H9 (cell line): ENCODE measurements around the gene MRPL2. TPM values are rescaled to one million over a fixed set of nuclear protein-coding genes. Genes with fewer than 3 reads are reported as not detected.

Source experiments
- DNase-seq: peaks from one replicate; pipeline ENCODE4 v3.0.0-alpha.2; 2017
- H2AFZ ChIP-seq: one replicate; pipeline ENCODE4 v1.6.1; 2013; ENCODE audit warnings: mild to moderate bottlenecking, low read length, control low read depth, moderate library complexity
- H2AK5ac ChIP-seq: 2 replicates; pipeline ENCODE4 v1.6.1; 2013; ENCODE audit warnings: low read length, control low read depth, mixed read lengths; ENCODE audit not compliant: insufficient read length
- H2BK120ac ChIP-seq: one replicate; pipeline ENCODE4 v1.6.1; 2013; ENCODE audit warnings: low read depth, mild to moderate bottlenecking, low read length, control low read depth, inconsistent platforms; ENCODE audit not compliant: poor library complexity, severe bottlenecking
- H2BK12ac ChIP-seq: 2 replicates; pipeline ENCODE4 v1.6.1; 2013; ENCODE audit warnings: low read length, control low read depth, mixed read lengths, low read depth; ENCODE audit not compliant: insufficient read length
- H2BK15ac ChIP-seq: 2 replicates; pipeline ENCODE4 v1.6.1; 2013; ENCODE audit warnings: low read depth, low read length, control low read depth
- H2BK20ac ChIP-seq: one replicate; pipeline ENCODE4 v1.6.1; 2013; ENCODE audit warnings: low read depth, mild to moderate bottlenecking, low read length, control low read depth, inconsistent platforms; ENCODE audit not compliant: poor library complexity, severe bottlenecking
- H2BK5ac ChIP-seq: 2 replicates; pipeline ENCODE4 v1.6.1; 2013; ENCODE audit warnings: low read length, control low read depth, mixed read lengths; ENCODE audit not compliant: insufficient read length
- H3K14ac ChIP-seq: 2 replicates; pipeline ENCODE4 v1.6.1; 2013; ENCODE audit warnings: low read length, control low read depth; ENCODE audit not compliant: insufficient read depth
- H3K18ac ChIP-seq: 2 replicates; pipeline ENCODE4 v1.6.1; 2013; ENCODE audit warnings: low read depth, mild to moderate bottlenecking, mixed read lengths, low read length, control low read depth; ENCODE audit not compliant: insufficient read length
- H3K23ac ChIP-seq: 2 replicates; pipeline ENCODE4 v1.6.1; 2013; ENCODE audit warnings: low read length, control low read depth, mixed read lengths, low read depth; ENCODE audit not compliant: insufficient read length
- H3K23me2 ChIP-seq: 2 replicates; pipeline ENCODE4 v1.6.1; 2013; ENCODE audit warnings: low read depth, mild to moderate bottlenecking, mixed read lengths, low read length, control low read depth; ENCODE audit not compliant: insufficient read length, poor library complexity, severe bottlenecking
- H3K27ac ChIP-seq: 2 replicates; pipeline ENCODE4 v1.5.1; 2013; ENCODE audit warnings: low read length, control low read depth, mixed read lengths, low read depth; ENCODE audit not compliant: insufficient read length
- H3K27me3 ChIP-seq: 2 replicates; pipeline ENCODE4 v1.6.1; 2013; ENCODE audit warnings: low read length, control low read depth, inconsistent platforms; ENCODE audit not compliant: insufficient read depth
- H3K4ac ChIP-seq: 2 replicates; pipeline ENCODE4 v1.6.1; 2013; ENCODE audit warnings: low read depth, mild to moderate bottlenecking, control low read depth, inconsistent platforms, low read length, moderate library complexity
- H3K4me1 ChIP-seq: 2 replicates; pipeline ENCODE4 v1.6.1; 2013; ENCODE audit warnings: low read length, control low read depth, inconsistent platforms; ENCODE audit not compliant: insufficient read depth
- H3K4me2 ChIP-seq: 2 replicates; pipeline ENCODE4 v1.6.1; 2013; ENCODE audit warnings: low read length, control low read depth, mixed read lengths; ENCODE audit not compliant: insufficient read length, insufficient read depth
- H3K56ac ChIP-seq: 2 replicates; pipeline ENCODE4 v1.6.1; 2013; ENCODE audit warnings: low read depth, mild to moderate bottlenecking, mixed read lengths, low read length, control low read depth; ENCODE audit not compliant: insufficient read length
- H3K79me1 ChIP-seq: 2 replicates; pipeline ENCODE4 v1.6.1; 2013; ENCODE audit warnings: low read depth, mild to moderate bottlenecking, moderate library complexity, low read length, control low read depth, inconsistent platforms; ENCODE audit not compliant: insufficient read depth, poor library complexity, severe bottlenecking
- H3K79me2 ChIP-seq: 2 replicates; pipeline ENCODE4 v1.6.1; 2013; ENCODE audit warnings: low read length, control low read depth, inconsistent platforms; ENCODE audit not compliant: insufficient read depth
- H3K9ac ChIP-seq: 2 replicates; pipeline ENCODE4 v1.6.1; 2013; ENCODE audit warnings: low read length, control low read depth, mixed read lengths; ENCODE audit not compliant: insufficient read length; ENCODE audit errors: extremely low read depth
- H3K9me3 ChIP-seq: one replicate; pipeline ENCODE4 v1.6.1; 2013; ENCODE audit warnings: low read depth, low read length, inconsistent platforms; ENCODE audit not compliant: control insufficient read depth
- H3T11ph ChIP-seq: one replicate; pipeline ENCODE4 v1.6.1; 2013; ENCODE audit warnings: mild to moderate bottlenecking, low read length, control low read depth, inconsistent platforms
- H4K20me1 ChIP-seq: one replicate; pipeline ENCODE4 v1.6.1; 2013; ENCODE audit not compliant: control insufficient read depth, insufficient read length, insufficient read depth
- H4K5ac ChIP-seq: 2 replicates; pipeline ENCODE4 v1.6.1; 2013; ENCODE audit warnings: low read depth, mild to moderate bottlenecking, mixed read lengths, low read length, control low read depth; ENCODE audit not compliant: insufficient read length
- H4K8ac ChIP-seq: replicated peaks from 2 replicates; pipeline ENCODE4 v1.6.1; 2013; ENCODE audit warnings: low read length, control low read depth, mixed read lengths, low read depth; ENCODE audit not compliant: insufficient read length
- H4K91ac ChIP-seq: 2 replicates; pipeline ENCODE4 v1.6.1; 2013; ENCODE audit warnings: low read depth, mild to moderate bottlenecking, moderate library complexity, mixed read lengths, low read length, control low read depth; ENCODE audit not compliant: insufficient read length
- H3K27ac Mint-ChIP-seq, 3 experiments: 2 replicates in 2 of 3; 3 replicates in 1 of 3; pipeline ENCODE4 v1.8.0; 2020 to 2021; ENCODE audit warnings: mixed read lengths in 3 of 3, mild to moderate bottlenecking in 1 of 3, moderate library complexity in 1 of 3
- H3K27me3 Mint-ChIP-seq: 2 replicates; pipeline ENCODE4 v1.8.0; 2021; ENCODE audit warnings: low read depth, mild to moderate bottlenecking, moderate library complexity, mixed read lengths
- H3K36me3 Mint-ChIP-seq, 3 experiments: 2 replicates in 2 of 3; 3 replicates in 1 of 3; pipeline ENCODE4 v1.8.0; 2020 to 2021; ENCODE audit warnings: low read depth in 3 of 3, mixed read lengths in 3 of 3; ENCODE audit not compliant: insufficient read depth in 1 of 3
- H3K4me1 Mint-ChIP-seq, 2 experiments: 2 replicates each; pipeline ENCODE4 v1.8.0; 2020; ENCODE audit warnings: mixed read lengths in 2 of 2
- H3K4me3 Mint-ChIP-seq, 2 experiments: 2 replicates in 1 of 2; 3 replicates in 1 of 2; pipeline ENCODE4 v1.8.0; 2020 to 2021; ENCODE audit warnings: mild to moderate bottlenecking in 2 of 2, mixed read lengths in 2 of 2, moderate library complexity in 1 of 2
- H3K9me3 Mint-ChIP-seq, 2 experiments: 2 replicates in 1 of 2; 3 replicates in 1 of 2; pipeline ENCODE4 v1.8.0; 2020; ENCODE audit warnings: mild to moderate bottlenecking in 2 of 2, mixed read lengths in 2 of 2, moderate library complexity in 1 of 2
- CTCF ChIP-seq: fragments of 200-600 bp; sonication (generic); conservative IDR thresholded peaks from 3 replicates; pipeline ENCODE4 v1.8.0; 2021; ENCODE audit warnings: antibody characterized with exemption, mild to moderate bottlenecking
- WGBS: extraction: QIAGEN DNeasy Blood & Tissue Kit; methylation state at CpG from one replicate; pipeline ENCODE4 v1.1.7; 2013; ENCODE audit warnings: missing lambda C conversion rate, low lambda C conversion rate, mixed read lengths; ENCODE audit not compliant: insufficient read length; ENCODE audit errors: extremely low coverage; 5-methylcytosine and 5-hydroxymethylcytosine counted together
- total RNA-seq: library from RNA; stranded (reverse); gene quantifications from 2 replicates; pipeline ENCODE4 v1.2.1, GENCODE V29; 2021

The MRPL2 gene
- total RNA-seq, 1 experiment from 2014 or later: 74.4 TPM

DNA sequence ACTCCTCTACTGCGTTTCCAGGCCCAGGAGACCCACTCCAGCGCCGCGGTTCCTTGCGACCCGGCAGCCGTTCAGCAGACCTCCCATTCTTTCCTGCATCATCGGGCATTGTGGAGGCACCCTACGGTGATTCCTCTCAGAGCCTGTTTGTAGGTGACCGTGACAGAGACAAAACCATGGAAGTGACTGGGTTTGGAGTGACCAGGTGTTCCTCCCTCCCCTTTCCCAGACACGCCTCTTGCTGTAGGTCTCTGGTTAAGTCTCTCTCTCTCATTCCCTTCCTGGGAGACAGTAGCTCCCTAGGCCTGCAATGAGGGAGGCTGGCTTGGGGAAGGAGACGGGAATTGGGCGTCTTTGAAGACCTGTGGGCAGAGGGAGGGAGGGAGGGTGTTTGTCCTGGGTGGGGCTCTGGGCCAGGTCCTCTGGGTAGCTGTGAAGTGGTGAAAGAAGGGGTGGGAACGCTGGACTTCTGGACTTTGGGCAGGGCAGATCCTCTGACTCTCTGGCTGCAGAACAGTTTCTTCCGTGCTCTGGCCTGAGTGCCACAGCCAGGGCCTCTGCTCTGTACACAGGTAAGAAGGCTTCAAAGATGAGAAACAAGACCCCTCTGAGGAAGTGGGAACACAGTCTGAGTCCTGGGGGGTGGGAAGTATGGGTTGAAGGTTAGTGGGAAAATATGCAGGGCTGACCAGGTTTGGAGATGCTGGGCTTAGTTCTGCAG lies 960 bp upstream of the MRPL2 start:
- no peaks in the 10 kb centered on the region for H3K27me3 ChIP-seq
- H3K4me1 ChIP-seq: 0 out of 2 replicates have a peak, but pooled peaks cover 4% of the 10 kb centered on the region
- no peaks in the 10 kb centered on the region for H4K20me1 ChIP-seq
- no peaks in the 10 kb centered on the region for H3K27me3 Mint-ChIP-seq
- H3K56ac ChIP-seq: no peak overlapping the region
- H3T11ph ChIP-seq: no peak overlapping the region
- H3K4me1 Mint-ChIP-seq: peaks cover 20 to 22% of the 10 kb centered on the region in 2 experiments
- H2AK5ac ChIP-seq: no peak overlapping the region
- H3K14ac ChIP-seq: no peak overlapping the region
- H2AFZ ChIP-seq: no peak overlapping the region
- H4K5ac ChIP-seq: no peak overlapping the region
- H3K27ac ChIP-seq: no peak overlapping the region
- H3K4me3 Mint-ChIP-seq: peak overlapping the region; percentile 93 to 96
- no peak overlapping the region for H2BK20ac ChIP-seq
- H3K23me2 ChIP-seq: no peaks in the 10 kb centered on the region
- no peak for DNase-seq
- H3K18ac ChIP-seq: peak overlapping the region; percentile 36
- no peak for TF ChIP-seq CTCF
- H3K4me2 ChIP-seq: peak overlapping the region; percentile 74
- H3K9me3 ChIP-seq: no peaks in the 10 kb centered on the region
- peaks cover 3% of the 10 kb centered on the region for H3K79me1 ChIP-seq
- H3K9ac ChIP-seq: peak overlapping the region; percentile 49
- H2BK15ac ChIP-seq: no peak overlapping the region
- H3K9me3 Mint-ChIP-seq: no peaks in the 10 kb centered on the region
- no peak overlapping the region for H3K23ac ChIP-seq
- H3K27ac Mint-ChIP-seq: peak overlapping the region; percentile 99 to 100 (median 99)
- H2BK120ac ChIP-seq: no peak overlapping the region
- no peak overlapping the region for H3K4ac ChIP-seq
- H2BK12ac ChIP-seq: no peak overlapping the region
- peaks cover 10% of the 10 kb centered on the region; the same call in 1 of the 2 replicates for H3K79me2 ChIP-seq
- no peak overlapping the region for H4K91ac ChIP-seq
- H2BK5ac ChIP-seq: no peak overlapping the region
- H4K8ac ChIP-seq: no peak overlapping the region
- H3K36me3 Mint-ChIP-seq: peaks cover 15 to 39% (median 24%) of the 10 kb centered on the region in 3 experiments
- no CpG with 5 or more reads among the region's 15 CpGs for WGBS
